Hepatic stellate cell (primary cell): ENCODE results near the gene NPDC1.

Experiments used
- DNase-seq: peaks from one replicate; pipeline ENCODE4 v3.0.0; 2011; ENCODE audit warnings: low spot score

Gene NPDC1

GRCh38 chr9:136992819-136993369, 53.1 kb downstream of the NPDC1 start:
- DNase-seq: no peak

- DNase-seq: peak; percentile 99
Observed at GRCh38 chr9:136991993-136992818, 53.8 kb downstream of the NPDC1 start, which contains the start of gene PAXX. PAXX (plus strand) TSS chr9:136992422; CDS start chr9:136992444, 22 bp downstream.

GRCh38 chr9:136990242-136990911, 55.6 kb downstream of the NPDC1 start:
- DNase-seq: no peak
